Activated naive CD8-positive, alpha-beta T cell treated with anti-CD3 and anti-CD28 coated beads, Interleukin-2, amount 50 U/mL, for 24 hours (primary cell): ENCODE data around the gene VSTM4.

ENCODE experiments used
- ATAC-seq: fragments of 150-1000 bp; cut with Tn5 transposase; one replicate; pipeline ENCODE4 v1.10.0; 2021
- DNase-seq: peaks from one replicate; pipeline ENCODE4 v3.0.0; 2021
- H3K27ac Mint-ChIP-seq: one replicate; pipeline ENCODE4 v1.8.0; 2021; ENCODE audit warnings: mild to moderate bottlenecking, mixed read lengths
- H3K27me3 Mint-ChIP-seq: one replicate; pipeline ENCODE4 v1.8.0; 2021; ENCODE audit warnings: mixed read lengths
- H3K36me3 Mint-ChIP-seq: one replicate; pipeline ENCODE4 v1.8.0; 2021; ENCODE audit warnings: low read depth, mixed read lengths
- H3K4me1 Mint-ChIP-seq: one replicate; pipeline ENCODE4 v1.8.0; 2021; ENCODE audit warnings: mixed read lengths
- H3K4me3 Mint-ChIP-seq: one replicate; pipeline ENCODE4 v1.8.0; 2021; ENCODE audit warnings: mild to moderate bottlenecking, moderate library complexity, mixed read lengths
- H3K9me3 Mint-ChIP-seq: one replicate; pipeline ENCODE4 v1.8.0; 2021; ENCODE audit warnings: mixed read lengths

Gene VSTM4

DNA sequence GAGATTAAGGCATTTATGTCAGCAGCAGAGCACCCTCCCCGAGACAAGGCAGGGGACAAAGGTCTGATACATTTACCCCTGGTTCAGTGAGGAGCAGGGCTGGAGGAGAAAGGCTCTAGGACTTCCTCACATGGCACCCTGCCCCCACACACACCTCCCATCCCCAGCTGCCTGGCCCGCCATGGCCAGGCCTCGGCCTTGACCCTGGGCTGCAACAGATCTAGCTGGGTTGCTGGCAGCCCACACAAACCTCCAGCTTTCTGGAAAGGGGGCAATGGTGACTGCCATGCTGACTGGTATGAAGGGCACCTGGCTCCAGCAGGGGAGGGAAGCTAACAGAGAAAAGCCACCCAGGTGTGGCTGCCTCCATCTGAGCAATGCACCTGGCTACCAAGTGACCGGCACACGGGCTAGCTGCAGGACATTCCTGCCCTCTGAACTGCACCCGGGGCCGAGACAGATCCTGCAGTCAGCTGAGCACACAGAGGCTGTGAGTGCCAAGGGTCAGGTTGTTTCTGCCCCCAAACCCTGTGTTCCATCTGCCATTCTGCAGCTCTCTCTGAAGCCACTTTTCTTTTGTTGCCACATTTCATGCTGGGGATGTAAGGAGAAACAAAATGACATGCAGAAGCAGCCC is 89.9 kb downstream of the VSTM4 start:
- Mint-ChIP-seq H3K9me3 (peaks cover under 1% of the 10 kb centered on the region), H3K4me1 (no peaks in the 10 kb centered on the region), H3K27me3 (peaks cover under 1% of the 10 kb centered on the region), H3K4me3 (no peak overlapping the region), H3K27ac (no peak overlapping the region), H3K36me3 (no peaks in the 10 kb centered on the region)
- ATAC-seq (no peak), DNase-seq (no peak)

GRCh38 chr10:49024484-49024883 is 90.8 kb downstream of the VSTM4 start:
- no peak overlapping the region for H3K27ac Mint-ChIP-seq
- peaks cover 4% of the 10 kb centered on the region for H3K27me3 Mint-ChIP-seq
- H3K4me1 Mint-ChIP-seq: no peaks in the 10 kb centered on the region
- ATAC-seq: no peak
- DNase-seq: no peak
- H3K9me3 Mint-ChIP-seq: peaks cover 6% of the 10 kb centered on the region
- no peak overlapping the region for H3K4me3 Mint-ChIP-seq
- no peaks in the 10 kb centered on the region for H3K36me3 Mint-ChIP-seq

GRCh38 chr10:49023752-49024151 is 91.6 kb downstream of the VSTM4 start:
- Mint-ChIP-seq H3K36me3 (no peaks in the 10 kb centered on the region), H3K4me1 (no peaks in the 10 kb centered on the region)
- no peak for ATAC-seq

GRCh38 chr10:49023071-49023470 is 92.3 kb downstream of the VSTM4 start:
- Mint-ChIP-seq H3K27ac (no peak overlapping the region), H3K27me3 (peaks cover 6% of the 10 kb centered on the region), H3K4me3 (no peak overlapping the region), H3K36me3 (no peaks in the 10 kb centered on the region), H3K9me3 (peaks cover 6% of the 10 kb centered on the region), H3K4me1 (no peaks in the 10 kb centered on the region)
- DNase-seq (no peak), ATAC-seq (no peak)

More at GRCh38 chr10:49023752-49024151, 91.6 kb downstream of the VSTM4 start:
- no peak overlapping the region for H3K27ac Mint-ChIP-seq
- H3K4me3 Mint-ChIP-seq: no peak overlapping the region
- H3K9me3 Mint-ChIP-seq: peaks cover 6% of the 10 kb centered on the region
- peaks cover 6% of the 10 kb centered on the region for H3K27me3 Mint-ChIP-seq
- no peak for DNase-seq

- H3K36me3 Mint-ChIP-seq: no peaks in the 10 kb centered on the region
- peaks cover 6% of the 10 kb centered on the region for H3K9me3 Mint-ChIP-seq
- ATAC-seq: no peak
- no peak overlapping the region for H3K4me3 Mint-ChIP-seq
- no peak for DNase-seq
- no peaks in the 10 kb centered on the region for H3K4me1 Mint-ChIP-seq
- peaks cover 6% of the 10 kb centered on the region for H3K27me3 Mint-ChIP-seq
- no peak overlapping the region for H3K27ac Mint-ChIP-seq
These were observed 93.6 kb downstream of the VSTM4 start for GRCh38 chr10:49021685-49022084.

DNA sequence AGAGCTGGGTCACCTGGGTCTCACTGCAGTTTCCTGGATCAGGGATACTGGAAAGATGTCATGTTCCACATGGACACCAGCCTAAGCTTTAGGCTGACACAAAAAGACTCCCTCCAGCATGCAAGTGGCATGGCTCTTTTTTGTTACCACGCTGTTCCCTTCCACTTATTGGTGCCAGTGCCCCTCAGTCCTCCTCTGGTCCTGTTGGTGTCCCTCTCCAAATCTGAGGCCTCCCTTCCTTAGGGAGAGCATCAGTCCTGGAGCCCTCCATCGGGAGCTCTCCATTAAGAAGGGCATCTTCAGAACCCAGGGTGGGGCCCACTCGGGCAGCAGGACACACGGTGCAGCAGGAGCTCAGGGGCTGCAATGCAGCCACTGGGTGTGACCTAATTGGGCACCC is 99.6 kb downstream of the VSTM4 start:
- Mint-ChIP-seq H3K36me3 (no peaks in the 10 kb centered on the region), H3K4me3 (no peak overlapping the region), H3K9me3 (peaks cover 6% of the 10 kb centered on the region), H3K4me1 (no peaks in the 10 kb centered on the region), H3K27me3 (peaks cover 11% of the 10 kb centered on the region), H3K27ac (no peak overlapping the region)
- DNase-seq (no peak), ATAC-seq (no peak)

- no peaks in the 10 kb centered on the region for H3K36me3 Mint-ChIP-seq
- peaks cover 6% of the 10 kb centered on the region for H3K27me3 Mint-ChIP-seq
- no peak for DNase-seq
- H3K9me3 Mint-ChIP-seq: no peaks in the 10 kb centered on the region
- no peak overlapping the region for H3K4me3 Mint-ChIP-seq
- H3K27ac Mint-ChIP-seq: no peak overlapping the region
- ATAC-seq: no peak
- H3K4me1 Mint-ChIP-seq: no peaks in the 10 kb centered on the region
These were observed 102.7 kb downstream of the VSTM4 start for GRCh38 chr10:49012603-49013002.

GRCh38 chr10:49011756-49012155 is 103.6 kb downstream of the VSTM4 start:
- H3K4me3 Mint-ChIP-seq: no peak overlapping the region
- H3K9me3 Mint-ChIP-seq: no peaks in the 10 kb centered on the region
- peaks cover 6% of the 10 kb centered on the region for H3K27me3 Mint-ChIP-seq
- DNase-seq (no peak), ATAC-seq (no peak)
- H3K4me1 Mint-ChIP-seq: no peaks in the 10 kb centered on the region
- H3K36me3 Mint-ChIP-seq: no peaks in the 10 kb centered on the region
- no peak overlapping the region for H3K27ac Mint-ChIP-seq

GRCh38 chr10:49010865-49011264 is 104.5 kb downstream of the VSTM4 start:
- H3K27me3 Mint-ChIP-seq: peaks cover 6% of the 10 kb centered on the region
- H3K4me3 Mint-ChIP-seq: no peak overlapping the region
- no peaks in the 10 kb centered on the region for H3K36me3 Mint-ChIP-seq
- no peak overlapping the region for H3K27ac Mint-ChIP-seq
- ATAC-seq (no peak), DNase-seq (no peak)
- H3K4me1 Mint-ChIP-seq: no peaks in the 10 kb centered on the region
- no peaks in the 10 kb centered on the region for H3K9me3 Mint-ChIP-seq

- Mint-ChIP-seq H3K9me3 (no peaks in the 10 kb centered on the region), H3K4me1 (no peaks in the 10 kb centered on the region), H3K36me3 (no peaks in the 10 kb centered on the region), H3K4me3 (no peak overlapping the region), H3K27ac (no peak overlapping the region), H3K27me3 (peaks cover 6% of the 10 kb centered on the region)
- DNase-seq (no peak), ATAC-seq (no peak)
These were observed 105.0 kb downstream of the VSTM4 start for GRCh38 chr10:49010295-49010694.

DNA sequence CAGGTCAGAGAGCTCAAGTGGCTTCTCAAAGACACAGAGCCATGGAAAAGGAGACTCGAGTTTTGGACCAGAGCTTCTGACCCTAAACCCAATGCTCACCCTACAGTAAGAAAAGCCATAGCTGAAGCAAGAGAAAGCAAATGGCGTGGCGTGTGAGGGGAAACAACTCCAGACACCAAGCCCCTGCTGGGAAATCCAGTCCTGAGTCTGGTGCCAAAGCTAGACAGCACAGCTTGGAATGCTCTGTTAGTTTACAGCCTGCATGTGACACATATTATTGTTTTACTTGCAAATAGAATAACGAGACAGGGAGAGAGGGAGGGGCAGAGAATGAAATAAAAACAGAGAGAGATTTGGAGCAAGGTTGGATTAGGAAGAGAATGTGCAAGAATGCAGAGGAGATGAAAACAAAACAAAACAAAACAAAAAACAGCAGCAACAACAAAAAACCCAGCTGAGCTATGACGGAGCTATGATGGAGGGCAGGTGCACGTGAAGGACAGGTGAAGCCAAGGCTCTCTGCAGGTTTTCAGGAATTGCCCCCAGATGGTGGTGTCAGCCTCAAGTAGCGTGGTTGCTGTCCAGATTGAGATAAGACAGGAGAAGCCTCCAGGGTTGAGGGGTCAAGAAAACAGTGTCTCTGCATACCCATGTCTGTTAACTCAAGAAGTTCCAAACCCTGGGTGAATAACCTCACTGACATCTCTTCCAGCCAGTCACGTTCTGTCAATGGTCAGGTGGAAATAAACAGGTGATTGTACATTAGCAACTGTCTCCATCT is 105.9 kb downstream of the VSTM4 start:
- no peaks in the 10 kb centered on the region for H3K9me3 Mint-ChIP-seq
- no peak for ATAC-seq
- peaks cover 3% of the 10 kb centered on the region for H3K27me3 Mint-ChIP-seq
- H3K27ac Mint-ChIP-seq: no peak overlapping the region
- H3K4me3 Mint-ChIP-seq: no peak overlapping the region
- no peaks in the 10 kb centered on the region for H3K4me1 Mint-ChIP-seq
- no peaks in the 10 kb centered on the region for H3K36me3 Mint-ChIP-seq
- no peak for DNase-seq

DNA sequence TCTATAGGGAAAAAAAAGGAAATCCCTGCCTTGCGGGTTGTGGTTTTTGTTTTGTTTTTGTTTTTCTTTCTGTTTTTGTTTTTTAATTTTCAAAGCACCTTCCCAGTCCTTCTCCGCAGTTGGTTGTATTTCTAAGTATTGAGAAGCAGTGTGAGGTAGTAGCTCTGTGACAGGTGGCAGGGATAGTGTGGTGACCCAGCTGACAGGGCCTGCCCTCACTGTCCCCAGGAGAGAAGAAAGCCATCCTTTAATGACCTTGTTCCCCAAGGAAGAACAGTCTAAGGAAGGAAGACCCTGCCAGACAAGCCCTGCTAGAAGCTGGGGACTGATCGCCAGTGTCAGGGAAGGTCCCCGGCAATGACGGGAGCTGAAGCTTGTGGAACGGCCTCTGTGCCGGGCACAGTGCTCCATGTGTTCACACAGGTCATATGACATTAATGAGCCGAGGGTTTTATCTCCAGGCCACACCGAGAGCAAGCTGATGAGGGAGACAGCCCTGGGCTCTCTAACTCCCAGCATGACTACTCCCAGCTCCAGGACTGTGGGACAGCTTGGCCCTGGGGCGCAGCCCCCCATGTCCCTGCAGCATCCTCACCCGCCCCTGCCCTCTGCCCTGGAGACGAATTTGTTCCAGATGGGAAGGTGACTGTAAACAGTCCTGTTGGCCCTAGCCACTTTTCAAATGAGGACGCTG is 106.7 kb downstream of the VSTM4 start:
- no peak for ATAC-seq
- Mint-ChIP-seq H3K4me1 (no peaks in the 10 kb centered on the region), H3K27me3 (peaks cover 3% of the 10 kb centered on the region), H3K9me3 (no peaks in the 10 kb centered on the region), H3K27ac (no peak overlapping the region), H3K4me3 (no peak overlapping the region), H3K36me3 (no peaks in the 10 kb centered on the region)
- DNase-seq: no peak

GRCh38 chr10:49008091-49008490 is 107.2 kb downstream of the VSTM4 start:
- Mint-ChIP-seq H3K36me3 (no peaks in the 10 kb centered on the region), H3K9me3 (no peaks in the 10 kb centered on the region), H3K4me1 (no peaks in the 10 kb centered on the region), H3K4me3 (no peak overlapping the region), H3K27ac (no peak overlapping the region), H3K27me3 (peaks cover 3% of the 10 kb centered on the region)
- ATAC-seq: no peak
- DNase-seq: no peak

DNA sequence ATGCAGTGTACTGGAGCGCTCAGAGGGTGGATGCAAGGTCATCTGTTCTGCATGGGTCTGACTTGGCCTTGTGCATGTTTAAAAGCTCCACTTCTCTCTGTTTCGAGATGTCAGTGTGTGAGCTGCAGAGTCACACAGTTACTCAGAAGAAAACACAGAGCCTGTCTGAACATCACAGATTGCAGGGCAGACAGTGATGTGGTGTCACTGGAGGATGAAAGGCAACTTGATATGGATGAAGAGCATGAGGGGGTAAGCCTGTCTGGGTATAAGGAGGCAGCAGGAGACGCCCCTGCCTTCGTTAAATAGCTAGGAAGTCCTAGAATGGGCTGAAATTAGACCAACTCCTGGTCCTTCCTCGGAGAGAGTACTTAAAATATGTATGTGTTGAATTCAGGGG is 108.2 kb downstream of the VSTM4 start:
- Mint-ChIP-seq H3K27me3 (peaks cover 1% of the 10 kb centered on the region), H3K27ac (no peak overlapping the region), H3K4me1 (no peaks in the 10 kb centered on the region), H3K36me3 (no peaks in the 10 kb centered on the region), H3K4me3 (no peak overlapping the region), H3K9me3 (no peaks in the 10 kb centered on the region)
- DNase-seq: no peak
- no peak for ATAC-seq

DNA sequence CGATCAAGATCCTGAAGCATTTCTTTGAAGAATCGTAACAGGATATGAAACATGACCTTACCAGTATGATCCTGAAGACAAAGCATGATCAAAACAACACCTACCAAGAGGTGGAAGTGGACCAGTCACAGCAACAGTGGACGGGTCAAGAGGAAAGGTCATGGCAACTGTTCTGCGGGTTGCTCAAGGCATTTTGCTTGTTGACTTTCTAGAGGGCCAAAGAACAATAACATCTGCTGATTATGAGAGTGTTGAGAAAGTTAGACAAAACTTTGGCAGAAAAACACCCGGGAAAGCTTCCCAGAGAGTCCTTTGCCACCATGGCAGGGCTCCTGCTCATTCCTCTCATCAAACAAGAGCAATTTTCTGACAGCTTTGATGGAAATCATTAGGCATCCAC is 110.1 kb downstream of the VSTM4 start:
- Mint-ChIP-seq H3K36me3 (no peaks in the 10 kb centered on the region), H3K27ac (no peak overlapping the region), H3K4me1 (no peaks in the 10 kb centered on the region), H3K9me3 (no peaks in the 10 kb centered on the region), H3K4me3 (no peak overlapping the region), H3K27me3 (peaks cover 6% of the 10 kb centered on the region)
- DNase-seq (no peak), ATAC-seq (no peak)
